ENCODE data around the gene ZNF821.
"Not testable (repeated sequence)": the region's sequence is repeated elsewhere in the genome, so short reads cannot be mapped to it uniquely, and the experiment has no call there.

The ZNF821 gene

DNA sequence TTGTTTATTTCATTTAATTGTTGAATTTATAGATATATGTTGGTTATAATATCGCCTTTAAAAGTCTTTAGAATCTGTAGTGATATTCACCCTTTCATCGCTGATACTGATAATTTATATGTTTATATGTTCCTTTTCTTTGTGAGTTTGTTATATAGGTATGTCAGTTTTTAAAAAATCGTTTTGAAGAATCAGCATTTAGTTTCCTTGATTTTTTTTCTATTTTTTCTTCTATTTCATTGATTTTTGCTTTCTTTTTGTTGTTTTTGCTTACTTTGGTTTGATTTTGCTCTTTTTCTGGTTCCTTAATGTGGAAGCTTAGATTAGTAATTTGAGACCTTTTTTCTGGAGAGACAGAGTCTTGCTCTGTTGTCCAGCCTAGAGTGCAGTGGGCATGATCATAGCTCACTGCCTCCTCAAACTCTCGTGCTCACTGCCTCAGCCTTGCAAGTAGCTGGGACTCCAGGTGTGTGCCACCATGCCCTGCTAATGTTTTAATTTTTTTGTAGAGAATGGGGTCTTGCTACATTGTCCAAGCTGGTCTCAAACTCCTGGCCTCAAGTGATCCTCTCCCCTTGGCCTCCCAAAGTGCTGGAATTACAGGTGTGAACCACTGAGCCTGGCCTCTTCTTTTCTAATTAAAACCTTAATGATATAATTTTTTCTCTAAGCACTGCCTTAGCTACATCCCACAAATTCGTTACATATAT lies 18.8 kb upstream of the ZNF821 start:
- no peak for DNase-seq (ENCODE audit: low spot score)

DNA sequence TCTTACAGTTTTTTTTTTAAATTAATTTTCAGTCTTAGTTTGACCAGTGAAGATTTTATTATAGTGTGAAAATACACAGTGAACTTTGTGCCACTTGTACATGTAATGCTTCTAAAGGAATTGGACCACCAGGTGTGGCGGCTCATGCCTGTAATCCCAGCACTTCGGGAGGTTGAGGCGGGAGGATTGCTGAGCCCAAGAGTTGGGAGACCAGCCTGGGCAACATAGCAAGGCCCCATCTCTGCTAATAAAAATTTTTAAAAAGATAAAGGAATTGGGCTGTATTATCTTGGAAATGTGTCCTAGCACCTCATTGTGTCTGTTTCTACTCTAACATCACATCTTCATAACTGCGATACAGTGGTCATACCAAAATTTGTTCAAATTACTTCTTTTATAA lies 15.2 kb upstream of the ZNF821 start:
- DNase-seq (ENCODE audit: low spot score), result no peak

DNA sequence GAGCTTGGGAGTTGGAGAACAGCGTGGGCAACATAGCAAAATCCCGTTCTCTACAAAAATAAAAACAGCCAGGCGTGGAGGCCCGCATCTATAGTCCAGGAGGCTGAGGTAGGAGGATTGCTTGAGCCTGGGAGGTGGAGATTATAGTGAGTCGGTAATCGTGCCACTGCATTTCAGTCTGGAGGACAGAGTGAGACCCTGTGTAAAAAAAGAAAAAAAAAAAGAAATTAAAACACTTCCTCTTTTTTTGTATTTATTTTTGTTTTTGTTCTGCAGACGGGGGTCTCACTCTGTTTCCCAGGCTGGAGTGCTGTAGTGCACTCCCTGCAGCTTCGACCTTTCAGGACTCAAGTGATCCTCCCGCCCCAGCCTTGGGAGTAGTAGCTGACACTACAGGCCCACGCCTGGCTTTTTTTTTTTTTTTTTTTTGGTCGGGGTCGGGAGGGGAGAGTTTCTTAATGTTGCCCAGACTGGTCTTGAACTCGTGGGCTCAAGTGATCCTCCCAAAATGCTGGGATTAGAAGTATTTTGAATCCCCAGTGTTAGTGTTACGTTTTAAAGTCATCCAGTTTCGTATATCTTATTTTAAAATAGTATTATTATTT lies 12.9 kb upstream of the ZNF821 start:
- no peak for DNase-seq (ENCODE audit: low spot score)

GRCh38 chr16:71895679-71896365 lies 11.8 kb upstream of the ZNF821 start:
- DNase-seq (ENCODE audit: low spot score), result peak; percentile 26

DNA sequence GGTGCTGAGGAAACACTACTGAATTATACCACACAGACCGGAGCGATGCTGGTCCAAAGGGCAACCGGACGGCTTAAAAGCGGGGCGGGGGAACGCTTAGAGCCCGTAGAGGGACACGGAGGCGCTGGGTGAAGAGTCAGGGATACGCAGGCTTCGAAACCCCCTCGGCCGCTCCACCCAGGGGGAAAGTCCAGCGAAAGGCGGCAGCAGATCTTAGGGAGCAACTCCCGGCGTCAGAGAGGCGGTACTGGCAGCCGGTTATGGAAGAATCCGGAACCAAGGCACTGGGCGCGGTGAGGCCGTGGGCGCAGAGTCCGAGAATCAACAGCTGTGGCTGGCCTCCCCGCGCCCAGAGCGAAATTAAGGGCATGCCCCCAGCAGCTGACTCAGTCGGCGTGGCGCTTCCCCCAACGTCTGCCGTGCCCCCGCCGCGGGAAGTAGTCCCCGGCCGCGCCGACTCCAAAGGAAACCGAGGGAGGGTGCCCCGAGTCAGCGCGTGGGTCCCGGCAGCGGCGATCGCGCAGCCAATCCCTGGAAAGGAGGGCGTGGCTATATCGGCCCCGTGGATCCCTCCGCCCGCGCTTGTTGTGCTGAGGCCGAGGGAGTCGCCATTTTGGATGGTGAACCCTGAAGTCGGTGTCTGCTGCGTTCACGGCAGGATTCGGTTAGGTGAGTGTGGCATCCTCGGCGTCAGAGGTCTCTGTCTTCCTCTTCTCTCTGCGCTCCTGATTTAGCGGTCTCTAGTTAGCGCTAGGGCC lies 11.1 kb upstream of the ZNF821 start, which contains the start of gene IST1:
Gene IST1, plus strand, starts transcription at position 611 of the 758 bp plus-strand sequence. CDS start 20,110 bp downstream, outside the sequence.
- peak; percentile 99 for DNase-seq (ENCODE audit: low spot score)

- DNase-seq (ENCODE audit: low spot score), result peak; percentile 45
These were observed 10.4 kb upstream of the ZNF821 start for GRCh38 chr16:71894229-71894920.

DNA sequence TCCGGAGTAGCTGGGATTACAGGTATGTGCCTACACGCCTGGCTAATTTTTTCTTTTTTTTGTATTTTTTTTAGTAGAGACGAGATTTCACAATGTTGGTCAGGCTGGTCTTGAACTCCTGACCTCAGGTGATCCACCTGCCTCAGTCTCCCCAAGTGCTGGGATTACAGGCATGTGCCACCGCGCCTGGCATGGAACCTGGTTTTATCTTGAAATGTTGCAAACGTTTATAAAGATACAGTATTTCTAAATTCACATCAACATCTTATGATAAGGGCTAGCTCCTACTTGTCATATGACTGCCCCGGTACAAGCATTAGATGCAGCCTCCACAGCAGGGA lies 9.9 kb upstream of the ZNF821 start:
- no peak for DNase-seq (ENCODE audit: low spot score)

DNA sequence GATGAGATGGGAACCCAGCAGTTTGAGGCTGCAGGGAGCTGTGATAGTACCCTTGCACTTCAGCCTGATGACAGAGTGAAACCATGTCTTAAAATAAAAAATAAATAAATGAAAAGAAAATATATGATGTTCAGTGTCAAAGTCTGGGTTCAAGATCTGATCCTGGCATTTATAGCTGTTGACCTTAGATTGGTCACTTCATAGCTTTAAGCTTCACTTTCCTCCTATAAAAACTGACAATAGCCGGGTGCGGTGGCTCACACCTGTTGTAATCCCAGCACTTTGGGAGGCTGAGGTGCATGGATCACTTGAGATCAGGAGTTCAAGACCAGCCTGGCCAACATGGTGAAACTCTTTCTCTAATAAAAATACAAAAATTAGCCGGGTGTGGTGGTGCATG lies 5.2 kb upstream of the ZNF821 start:
- DNase-seq (ENCODE audit: low spot score), result no peak

GRCh38 chr16:71885261-71885650 lies 1.3 kb upstream of the ZNF821 start:
- no peak for DNase-seq (ENCODE audit: low spot score)

GRCh38 chr16:71883168-71883848 lies 674 bp downstream of the ZNF821 start:
- DNase-seq (ENCODE audit: low spot score), result peak; percentile 55

GRCh38 chr16:71882505-71883167 lies 1.3 kb downstream of the ZNF821 start:
- peak; percentile 94 for DNase-seq (ENCODE audit: low spot score)

DNA sequence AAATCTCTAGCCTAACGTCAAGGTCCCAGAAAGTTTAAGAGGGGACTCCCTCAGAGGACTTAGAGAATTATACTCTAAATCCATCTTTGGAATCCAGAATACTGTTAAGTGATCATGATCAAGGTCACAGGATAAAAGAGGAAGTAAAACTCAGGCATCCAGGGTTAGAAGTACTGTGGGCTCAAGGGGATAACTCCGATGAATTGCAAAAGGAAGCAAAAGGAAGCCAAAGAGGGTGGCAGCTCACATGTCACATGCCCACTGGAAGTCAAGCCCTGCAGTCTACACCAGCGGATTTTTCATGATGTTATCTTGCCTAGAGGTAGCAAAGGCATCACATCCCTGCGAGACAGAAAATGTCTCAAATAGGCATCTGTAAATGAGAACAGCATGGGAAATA lies 3.8 kb downstream of the ZNF821 start:
- DNase-seq (ENCODE audit: low spot score), result no peak

- no peak for DNase-seq (ENCODE audit: low spot score)
These were observed 5.1 kb downstream of the ZNF821 start for GRCh38 chr16:71878911-71879310.

GRCh38 chr16:71873199-71873598 lies 10.8 kb downstream of the ZNF821 start:
- no peak for DNase-seq (ENCODE audit: low spot score)

DNA sequence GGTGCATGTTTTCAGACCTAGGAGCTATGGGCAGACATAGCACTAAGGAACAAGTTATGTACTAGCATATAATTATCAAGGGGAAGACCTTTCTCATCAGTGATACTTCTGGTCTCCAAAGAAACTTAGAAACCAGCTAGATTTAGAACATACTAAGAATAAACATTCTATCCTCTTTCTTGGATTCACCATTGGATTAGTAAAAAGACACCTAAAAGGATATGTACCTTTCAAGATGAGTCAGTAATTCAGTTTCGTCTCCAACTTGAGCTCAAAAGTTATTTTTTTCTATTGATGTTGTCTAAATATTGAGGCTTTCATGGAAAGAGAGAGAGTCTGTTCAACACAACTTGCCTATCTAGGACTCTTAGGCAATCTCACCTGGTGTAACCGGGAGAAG lies 13.2 kb downstream of the ZNF821 start:
- no peak for DNase-seq (ENCODE audit: low spot score)

DNA sequence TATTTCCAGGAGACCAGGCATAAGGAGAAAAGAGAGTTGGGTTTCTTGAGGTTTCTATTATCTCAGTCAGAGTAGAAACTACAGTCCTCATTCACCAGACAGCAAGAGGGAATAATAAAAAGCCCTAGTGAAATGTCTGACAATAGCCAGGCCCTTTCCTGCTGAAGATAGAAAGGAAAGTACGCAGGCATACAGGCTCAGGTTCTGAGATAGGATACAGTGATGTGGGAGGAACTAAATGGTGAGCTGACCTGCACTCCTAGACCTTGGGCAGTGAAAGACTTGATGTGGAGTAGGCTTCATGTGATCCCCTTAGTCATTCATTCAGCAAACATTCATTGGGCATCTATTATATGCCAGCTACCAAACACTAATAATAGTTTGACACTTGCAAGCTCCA lies 14.9 kb downstream of the ZNF821 start:
- DNase-seq (ENCODE audit: low spot score), result no peak

- DNase-seq (ENCODE audit: low spot score), result no peak
These were observed 16.0 kb downstream of the ZNF821 start for GRCh38 chr16:71867939-71868338.

DNA sequence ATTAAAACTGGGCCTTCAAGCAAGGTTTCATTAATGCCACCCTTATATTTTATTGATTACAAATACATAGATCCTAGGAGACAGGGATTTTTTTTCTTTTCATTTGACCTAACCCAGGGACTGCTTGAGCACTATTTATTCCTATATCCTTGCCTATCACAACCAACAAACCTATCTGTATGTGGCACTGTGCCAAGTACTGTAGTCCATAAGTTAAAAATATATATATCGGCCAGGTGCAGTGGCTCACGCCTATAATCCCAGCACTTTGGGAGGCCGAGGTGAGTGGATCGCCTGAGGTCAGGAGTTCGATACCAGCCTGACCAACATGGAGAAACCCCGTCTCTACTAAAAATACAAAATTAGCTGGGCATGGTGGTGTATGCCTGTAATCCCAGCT lies 16.8 kb downstream of the ZNF821 start:
- not testable (repeated sequence) for DNase-seq (ENCODE audit: low spot score)

- DNase-seq (ENCODE audit: low spot score), result no peak
These were observed 18.7 kb downstream of the ZNF821 start for GRCh38 chr16:71865173-71865863.

- DNase-seq (ENCODE audit: low spot score), result no peak
These were observed 20.0 kb downstream of the ZNF821 start for GRCh38 chr16:71863995-71864394.

Measured in CD4-positive, alpha-beta T cell treated with Interleukin-2 at 100 ng/mL for 4 hours (primary cell).